Activated B cell treated with CpG ODN at 0.5 μM for 24 hours (primary cell): ENCODE results near the gene PRPH2. TPM values are rescaled to one million over a fixed set of nuclear protein-coding genes. Genes with fewer than 3 reads are reported as not detected.

Experiments
- ATAC-seq: fragments of 200-7000 bp; cut with Tn5 transposase; one replicate; pipeline ENCODE4 v1.10.0; 2021; ENCODE audit warnings: low read depth, mild to moderate bottlenecking, moderate library complexity
- CTCF ChIA-PET: fragments of 350-600 bp; sonication (Branson Sonifier 250); formaldehyde crosslinking; loops from one replicate; lab custom pipeline; 2021; ENCODE audit warnings: antibody characterized with exemption; lab: Charles Lee
- POLR2A ChIA-PET: fragments of 350-600 bp; sonication (Branson Sonifier 250); formaldehyde crosslinking; loops from one replicate; lab custom pipeline; 2021; ENCODE audit warnings: antibody characterized with exemption; lab: Charles Lee
- DNase-seq: peaks from one replicate; pipeline ENCODE4 v3.0.0; 2022
- H3K27ac Mint-ChIP-seq: one replicate; pipeline ENCODE4 v1.8.0; 2020; ENCODE audit warnings: mixed read lengths
- H3K27me3 Mint-ChIP-seq: one replicate; pipeline ENCODE4 v1.8.0; 2021; ENCODE audit warnings: mixed read lengths
- H3K36me3 Mint-ChIP-seq: one replicate; pipeline ENCODE4 v1.8.0; 2021; ENCODE audit warnings: low read depth, mixed read lengths
- H3K4me1 Mint-ChIP-seq: one replicate; pipeline ENCODE4 v1.8.0; 2021; ENCODE audit warnings: mixed read lengths
- H3K4me3 Mint-ChIP-seq: one replicate; pipeline ENCODE4 v1.8.0; 2020; ENCODE audit warnings: mild to moderate bottlenecking, mixed read lengths
- H3K9me3 Mint-ChIP-seq: one replicate; pipeline ENCODE4 v1.8.0; 2020; ENCODE audit warnings: mixed read lengths
- CTCF ChIP-seq: fragments of 200-600 bp; IDR thresholded peaks from one replicate; pipeline ENCODE4 v1.8.0; 2022; ENCODE audit warnings: antibody characterized with exemption, mild to moderate bottlenecking
- intact Hi-C: fragments of 100-400 bp; cut with micrococcal nuclease; formaldehyde crosslinking; loops from one replicate; pipeline ENCODE4 v1.15.1; 2024
- total RNA-seq: library from RNA; stranded (reverse); gene quantifications from 2 replicates; pipeline ENCODE4 v1.2.3, GENCODE V29; 2022

Gene PRPH2
- total RNA-seq, 1 donor from 2014 or later, result not detected

GRCh38 chr6:42758756-42759430 is 36.5 kb upstream of the PRPH2 start:
- TF ChIP-seq CTCF, result no peak
- no peak for ATAC-seq
- Mint-ChIP-seq H3K27me3 (no peaks in the 10 kb centered on the region), H3K4me3 (no peak overlapping the region), H3K9me3 (no peaks in the 10 kb centered on the region), H3K36me3 (peaks cover 27% of the 10 kb centered on the region), H3K27ac (no peak overlapping the region), H3K4me1 (peaks cover 7% of the 10 kb centered on the region)
- intact Hi-C loops, result no loop called here
- no peak for DNase-seq
- POLR2A ChIA-PET, result interaction anchor here (3.0 kb wide), 1 partner anchor 12 kb away, joined by 13 read pairs; the partner anchor contains the start of gene TBCC
- CTCF ChIA-PET, result no interaction called here

- intact Hi-C loops, result no loop called here
- peaks cover 30% of the 10 kb centered on the region for H3K36me3 Mint-ChIP-seq
- POLR2A ChIA-PET, result interaction anchor here (0.7 to 3.0 kb wide), 3 partner anchors 10 to 349 kb away, joined by 3 to 13 read pairs (median 4); partner anchors contain the start of gene TBCC
- H3K4me1 Mint-ChIP-seq, result peaks cover 10% of the 10 kb centered on the region
- no peak for ATAC-seq
- no peak overlapping the region for H3K4me3 Mint-ChIP-seq
- no peak overlapping the region for H3K27ac Mint-ChIP-seq
- no peak for TF ChIP-seq CTCF
- CTCF ChIA-PET, result no interaction called here
- no peaks in the 10 kb centered on the region for H3K9me3 Mint-ChIP-seq
- no peaks in the 10 kb centered on the region for H3K27me3 Mint-ChIP-seq
- DNase-seq, result no peak
These were observed 34.3 kb upstream of the PRPH2 start for GRCh38 chr6:42756722-42757121.

- no peak for ATAC-seq
These were observed 32.4 kb upstream of the PRPH2 start for GRCh38 chr6:42754759-42755158.

GRCh38 chr6:42751055-42751454 is 28.7 kb upstream of the PRPH2 start:
- Mint-ChIP-seq H3K36me3 (peaks cover 16% of the 10 kb centered on the region), H3K4me3 (no peak overlapping the region), H3K9me3 (no peaks in the 10 kb centered on the region), H3K27me3 (no peaks in the 10 kb centered on the region), H3K27ac (no peak overlapping the region), H3K4me1 (peaks cover 23% of the 10 kb centered on the region)
- intact Hi-C loops, result no loop called here
- ChIA-PET CTCF (no interaction called here), POLR2A (interaction anchor here (0.7 to 11.3 kb wide), 2 partner anchors 11 to 27 kb away, joined by 4 to 1220 read pairs; partner anchors contain the start of gene BICRAL)
- no peak for TF ChIP-seq CTCF
- no peak for ATAC-seq
- DNase-seq, result no peak

More at GRCh38 chr6:42754759-42755158, 32.4 kb upstream of the PRPH2 start:
- POLR2A ChIA-PET, result interaction anchor here (1.0 kb wide), 1 partner anchor 16 kb away, joined by 3 read pairs; no protein-coding TSS in a partner anchor
- Mint-ChIP-seq H3K4me3 (no peak overlapping the region), H3K4me1 (peaks cover 14% of the 10 kb centered on the region), H3K27ac (no peak overlapping the region), H3K9me3 (no peaks in the 10 kb centered on the region), H3K27me3 (no peaks in the 10 kb centered on the region), H3K36me3 (peaks cover 28% of the 10 kb centered on the region)
- CTCF ChIA-PET, result no interaction called here
- DNase-seq, result no peak
- intact Hi-C loops, result no loop called here
- TF ChIP-seq CTCF, result no peak

DNA sequence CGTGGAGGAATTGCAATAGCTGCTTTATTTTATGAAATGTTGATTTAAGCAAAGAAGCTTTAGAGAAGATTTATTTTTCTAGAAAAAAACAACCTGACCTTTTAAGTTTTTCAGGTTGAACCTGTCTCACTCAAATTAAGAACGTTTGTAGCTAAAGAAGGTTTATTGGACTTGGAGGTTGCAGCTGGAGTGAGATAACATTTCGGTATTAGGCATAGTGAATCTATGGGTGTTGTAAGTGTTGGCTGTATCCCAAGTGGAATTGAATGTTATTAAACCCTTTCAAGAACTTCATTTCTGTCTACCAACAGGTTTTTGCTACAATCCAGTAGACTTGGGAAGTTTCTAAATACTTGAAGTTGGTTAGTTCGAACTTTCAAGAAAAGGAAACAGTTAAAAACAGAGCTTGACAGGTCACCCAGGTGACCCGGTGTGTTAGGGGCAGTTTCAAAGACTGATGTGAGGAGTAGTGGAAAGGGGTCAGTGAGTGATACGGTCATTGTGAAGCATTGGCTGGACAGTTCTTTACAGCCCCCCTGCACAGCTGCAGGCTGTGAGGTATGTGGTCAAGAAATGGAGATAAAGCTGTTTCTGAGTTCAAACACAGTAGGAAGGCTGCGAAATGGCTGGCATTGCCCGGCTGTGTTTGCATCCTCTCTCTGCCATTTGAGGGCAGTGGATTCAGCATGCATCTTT is 26.0 kb upstream of the PRPH2 start:
- CTCF ChIA-PET, result interaction anchor here (0.5 to 1.3 kb wide), 4 partner anchors 22 to 679 kb away, joined by 3 to 4 read pairs (median 3); partner anchors contain the start of gene ABCC10
- ATAC-seq (no peak), DNase-seq (no peak)
- Mint-ChIP-seq H3K9me3 (no peaks in the 10 kb centered on the region), H3K4me3 (peak overlapping the region; percentile 100), H3K4me1 (peaks cover 38% of the 10 kb centered on the region), H3K27me3 (no peaks in the 10 kb centered on the region), H3K27ac (peak overlapping the region; percentile 100), H3K36me3 (peaks cover 17% of the 10 kb centered on the region)
- TF ChIP-seq CTCF, result no peak
- POLR2A ChIA-PET, result interaction anchor here (0.6 to 11.3 kb wide), 14 partner anchors 21 to 759 kb away, joined by 3 to 1220 read pairs (median 8); partner anchors contain the start of genes BICRAL, CNPY3 and RPL7L1
- intact Hi-C loops, result loop anchor here (5.0 to 10.0 kb wide), 2 partner anchors 74 to 1674 kb away; partner anchors contain the start of genes NFYA and OARD1
